Suprapubic skin (tissue), 4 donors: ENCODE data around the gene CDO1. TPM values are rescaled to one million over a fixed set of nuclear protein-coding genes. Genes with fewer than 3 reads are reported as not detected.
A peak's percentile ranks its signal among the peaks of the same experiment; 100 is the strongest.
"Not testable (repeated sequence)": the region's sequence is repeated elsewhere in the genome, so short reads cannot be mapped to it uniquely, and the experiment has no call there.

ENCODE experiments used
- DNase-seq, 2 donors: peaks; one replicate each; pipeline ENCODE4 v3.0.0-alpha.2; 2019; ENCODE audit warnings: low spot score in 2 of 2
- H3K27ac ChIP-seq: fragments of 200-600 bp; sonication (generic); one replicate; pipeline ENCODE4 v1.5.1; 2019
- H3K27me3 ChIP-seq: fragments of 200-600 bp; sonication (generic); one replicate; pipeline ENCODE4 v1.5.1; 2019
- H3K36me3 ChIP-seq: fragments of 200-600 bp; sonication (generic); one replicate; pipeline ENCODE4 v1.5.1; 2019
- H3K4me1 ChIP-seq: fragments of 200-600 bp; sonication (generic); one replicate; pipeline ENCODE4 v1.5.1; 2019
- H3K4me3 ChIP-seq: fragments of 200-600 bp; sonication (generic); one replicate; pipeline ENCODE4 v1.5.1; 2019; ENCODE audit warnings: mild to moderate bottlenecking
- H3K9me3 ChIP-seq: fragments of 200-600 bp; sonication (generic); one replicate; pipeline ENCODE4 v1.5.1; 2019
- CTCF ChIP-seq, 2 donors: fragments of 200-600 bp in 1 of 2; fragments of 450-650 bp in 1 of 2; sonication (generic) in 1 of 2; IDR thresholded peaks; one replicate each; pipeline ENCODE4 v1.5.1; 2016 to 2019; ENCODE audit warnings: antibody characterized with exemption in 2 of 2, mild to moderate bottlenecking in 1 of 2, moderate library complexity in 1 of 2
- EP300 ChIP-seq: sonication (generic); formaldehyde crosslinking; IDR thresholded peaks from one replicate; pipeline ENCODE4 v1.6.1; 2017; ENCODE audit warnings: antibody characterized with exemption
- POLR2A ChIP-seq, 2 donors: fragments of 450-650 bp; IDR thresholded peaks; one replicate each; pipeline ENCODE4 v1.6.1; 2017; ENCODE audit warnings: antibody characterized with exemption in 2 of 2, mild to moderate bottlenecking in 2 of 2, moderate library complexity in 2 of 2
- POLR2AphosphoS5 ChIP-seq, 3 donors: sonication (generic); formaldehyde crosslinking; IDR thresholded peaks; one replicate each; pipeline ENCODE4 v1.6.1; 2017; ENCODE audit warnings: antibody characterized with exemption in 3 of 3
- WGBS: methylation state at CpG from one replicate; pipeline ENCODE4 v1.1.5; 2018; 5-methylcytosine and 5-hydroxymethylcytosine counted together
- total RNA-seq, 4 donors: library from RNA; depleted of rRNA; stranded (reverse); fragments of >200 nt; gene quantifications; one replicate each; pipeline ENCODE4 v1.1.0, GENCODE V29; 2016

CDO1 gene
- total RNA-seq, 4 donors from 2014 or later, result 2.6 to 6.0 (median 4.4) TPM

GRCh38 chr5:115825948-115826347 is 9.5 kb upstream of the CDO1 start:
- Histone ChIP-seq H3K27ac (no peak overlapping the region), H3K27me3 (no peaks in the 10 kb centered on the region), H3K9me3 (no peaks in the 10 kb centered on the region), H3K4me1 (no peaks in the 10 kb centered on the region), H3K36me3 (peaks cover 24% of the 10 kb centered on the region), H3K4me3 (no peak overlapping the region)
- 97% methylated on average over 4 of the region's 4 CpGs for WGBS
- DNase-seq, result no peak
- TF ChIP-seq POLR2A (IDR thresholded peaks at IDR 0.05) (no peak), EP300 (no peak), POLR2AphosphoS5 (IDR thresholded peaks at IDR 0.05) (no peak), CTCF (IDR thresholded peaks at IDR 0.05) (no peak)

GRCh38 chr5:115824983-115825382 is 8.5 kb upstream of the CDO1 start:
- not testable (repeated sequence) for H3K9me3 ChIP-seq, H3K4me3 ChIP-seq, H3K4me1 ChIP-seq, H3K27ac ChIP-seq, DNase-seq, H3K27me3 ChIP-seq
- WGBS, result 100% methylated on average over 1 of the region's 1 CpG
- peaks cover 21% of the 10 kb centered on the region for H3K36me3 ChIP-seq

- Histone ChIP-seq H3K4me3 (no peak overlapping the region), H3K27me3 (peaks cover 15% of the 10 kb centered on the region), H3K36me3 (no peaks in the 10 kb centered on the region), H3K9me3 (no peaks in the 10 kb centered on the region), H3K4me1 (peaks cover 11% of the 10 kb centered on the region), H3K27ac (no peak overlapping the region)
- TF ChIP-seq POLR2AphosphoS5 (IDR thresholded peaks at IDR 0.05) (no peak), EP300 (no peak), CTCF (IDR thresholded peaks at IDR 0.05) (no peak), POLR2A (IDR thresholded peaks at IDR 0.05) (no peak)
- 81% methylated on average over 1 of the region's 1 CpG for WGBS
- no peak for DNase-seq
These were observed 4.4 kb upstream of the CDO1 start for GRCh38 chr5:115820846-115821245.

GRCh38 chr5:115818821-115819220 is 2.4 kb upstream of the CDO1 start:
- Histone ChIP-seq H3K4me1 (peaks cover 20% of the 10 kb centered on the region), H3K27ac (no peak overlapping the region), H3K4me3 (no peak overlapping the region), H3K36me3 (no peaks in the 10 kb centered on the region), H3K27me3 (peaks cover 35% of the 10 kb centered on the region), H3K9me3 (no peaks in the 10 kb centered on the region)
- no peak for TF ChIP-seq POLR2A (IDR thresholded peaks at IDR 0.05)
- TF ChIP-seq EP300, result no peak
- TF ChIP-seq CTCF (IDR thresholded peaks at IDR 0.05), result no peak
- TF ChIP-seq POLR2AphosphoS5 (IDR thresholded peaks at IDR 0.05), result no peak
- 91% methylated on average over 18 of the region's 18 CpGs for WGBS
- DNase-seq, result no peak

- H3K27me3 ChIP-seq, result peaks cover 41% of the 10 kb centered on the region
- H3K36me3 ChIP-seq, result no peaks in the 10 kb centered on the region
- no peak for DNase-seq
- H3K9me3 ChIP-seq, result no peaks in the 10 kb centered on the region
- no peak overlapping the region for H3K27ac ChIP-seq
- whole genome bisulfite sequencing, result 83% methylated on average over 7 of the region's 7 CpGs
- TF ChIP-seq POLR2A (IDR thresholded peaks at IDR 0.05) (no peak), EP300 (no peak), POLR2AphosphoS5 (IDR thresholded peaks at IDR 0.05) (no peak), CTCF (IDR thresholded peaks at IDR 0.05) (no peak)
- peaks cover 20% of the 10 kb centered on the region for H3K4me1 ChIP-seq
- no peak overlapping the region for H3K4me3 ChIP-seq
These were observed 927 bp upstream of the CDO1 start for GRCh38 chr5:115817386-115817785.

- H3K27ac ChIP-seq, result no peak overlapping the region
- peak overlapping the region; percentile 53 for H3K4me3 ChIP-seq
- TF ChIP-seq POLR2A (IDR thresholded peaks at IDR 0.05) (no peak), POLR2AphosphoS5 (IDR thresholded peaks at IDR 0.05) (no peak), CTCF (IDR thresholded peaks at IDR 0.05) (no peak)
- DNase-seq, result no peak
- H3K27me3 ChIP-seq, result peaks cover 42% of the 10 kb centered on the region
- no peaks in the 10 kb centered on the region for H3K9me3 ChIP-seq
- 1% methylated on average over 27 of the region's 48 CpGs for WGBS
- peaks cover 20% of the 10 kb centered on the region for H3K4me1 ChIP-seq
- H3K36me3 ChIP-seq, result no peaks in the 10 kb centered on the region
These were observed 700 bp downstream of the CDO1 start for GRCh38 chr5:115815693-115816225.
